HepG2 (cell line): ENCODE measurements around the gene TKTL2. TPM values are rescaled to one million over a fixed set of nuclear protein-coding genes. Genes with fewer than 3 reads are reported as not detected.

Experiments used
- ATAC-seq: fragments of 200-7000 bp; cut with Tn5 transposase; 3 replicates; pipeline ENCODE4 v1.9.1; 2020; ENCODE audit warnings: mild to moderate bottlenecking, moderate library complexity
- Bru-seq: library from RNA; stranded (reverse); fragments of 400-500 nt; gene quantifications from one replicate; lab custom pipeline; 2021; lab: Mats Ljungman, UMichigan
- BruChase-seq, 2 experiments: library from RNA; stranded (reverse); fragments of 400-500 nt; gene quantifications; one replicate each; lab custom pipeline; 2021; lab: Mats Ljungman, UMichigan
- BruUV-seq: library from RNA; stranded (reverse); fragments of 400-500 nt; replicated peaks from 2 replicates; lab custom pipeline; 2021; lab: Mats Ljungman, UMichigan
- CTCF ChIA-PET: fragments of 300-600 bp; formaldehyde crosslinking; extraction: SDS; loops from one replicate; lab custom pipeline; 2021; ENCODE audit warnings: low total read pairs, inconsistent platforms, low intra/inter-chr PET ratio; lab: Yijun Ruan, JAX
- POLR2A ChIA-PET: fragments of 350-600 bp; sonication (Branson Sonifier 250); formaldehyde crosslinking; loops from one replicate; lab custom pipeline; 2020; ENCODE audit warnings: antibody characterized with exemption, inconsistent platforms; lab: Yijun Ruan, JAX
- DNase-seq: peaks from one replicate; pipeline ENCODE4 v3.0.0-alpha.2; 2015; ENCODE audit warnings: low spot score
- FAIRE-seq: peaks from 3 replicates; lab custom pipeline; 2011; peaks lifted over from hg19 to GRCh38; lab: Jason Lieb, UNC
- H2AFZ ChIP-seq: one replicate; pipeline ENCODE4 v1.6.1; 2011; ENCODE audit warnings: low read length, inconsistent platforms
- H3K27ac ChIP-seq: fragments of 300-600 bp; 3 replicates; pipeline ENCODE4 v1.8.0; 2011; ENCODE audit warnings: mixed run types, mild to moderate bottlenecking, mixed read lengths, low read length, inconsistent platforms; ENCODE audit not compliant: insufficient read depth; ENCODE audit errors: extremely low read length
- H3K27me3 ChIP-seq, 2 experiments: fragments of 200-600 bp in 1 of 2; 2 replicates in 1 of 2; 3 replicates in 1 of 2; pipeline versions ENCODE4 v1.6.0 to v1.8.0; 2011; ENCODE audit warnings: low read length in 2 of 2, mild to moderate bottlenecking in 2 of 2, moderate library complexity in 2 of 2, inconsistent platforms in 1 of 2; ENCODE audit not compliant: insufficient read depth in 2 of 2, control insufficient read depth in 1 of 2
- H3K36me3 ChIP-seq, 2 experiments: fragments of 200-600 bp in 1 of 2; replicated peaks in 1 of 2; 2 replicates in 1 of 2; 3 replicates in 1 of 2; pipeline versions ENCODE4 v1.5.1 to v1.8.0; 2011; ENCODE audit warnings: low read length in 2 of 2, inconsistent platforms in 1 of 2; ENCODE audit not compliant: insufficient read depth in 2 of 2, control insufficient read depth in 1 of 2
- H3K4me1 ChIP-seq: 2 replicates; pipeline ENCODE4 v1.5.1; 2012; ENCODE audit warnings: low read length, inconsistent platforms; ENCODE audit not compliant: insufficient read depth
- H3K4me2 ChIP-seq: 2 replicates; pipeline ENCODE4 v1.6.0; 2011; ENCODE audit warnings: low read depth, low read length, inconsistent platforms
- H3K4me3 ChIP-seq, 3 experiments: fragments of 200-600 bp in 1 of 3; sonication (generic), shearing (Covaris generic) in 1 of 3; replicated peaks in 1 of 3; 2 replicates each; pipeline ENCODE4 v1.5.1; 2011 to 2016; ENCODE audit warnings: low read length in 3 of 3, inconsistent platforms in 2 of 3, low read depth in 2 of 3, mild to moderate bottlenecking in 2 of 3, control low read depth in 1 of 3, mixed read lengths in 1 of 3; ENCODE audit not compliant: insufficient read depth in 1 of 3
- H3K79me2 ChIP-seq: one replicate; pipeline ENCODE4 v1.6.1; 2011; ENCODE audit warnings: low read length, inconsistent platforms; ENCODE audit not compliant: insufficient read depth
- H3K9ac ChIP-seq: 2 replicates; pipeline ENCODE4 v1.6.0; 2011; ENCODE audit warnings: mild to moderate bottlenecking, low read depth, low read length, inconsistent platforms; ENCODE audit not compliant: insufficient read depth
- H3K9me3 ChIP-seq: 2 replicates; pipeline ENCODE4 v1.5.1; 2012; ENCODE audit warnings: mild to moderate bottlenecking, low read length
- H4K20me1 ChIP-seq: 2 replicates; pipeline ENCODE4 v1.6.0; 2011; ENCODE audit warnings: inconsistent platforms, mild to moderate bottlenecking, low read length, moderate library complexity; ENCODE audit not compliant: insufficient read depth
- ETV5 ChIP-seq: IDR thresholded peaks from 2 replicates; pipeline ENCODE4 v1.6.1; 2018; ENCODE audit warnings: missing biosample characterization, missing genetic modification reagents, inconsistent platforms, borderline replicate concordance
- SETDB1 ChIP-seq: sonication (generic); formaldehyde crosslinking; IDR thresholded peaks from 2 replicates; pipeline ENCODE4 v1.5.1; 2020; ENCODE audit warnings: missing genetic modification reagents, mild to moderate bottlenecking, borderline replicate concordance
- SMAD3 ChIP-seq: sonication (generic); formaldehyde crosslinking; IDR thresholded peaks from 2 replicates; pipeline ENCODE4 v1.4.0; 2020; ENCODE audit warnings: missing genetic modification reagents
- ZBTB8A ChIP-seq: sonication (generic); formaldehyde crosslinking; IDR thresholded peaks from 2 replicates; pipeline ENCODE4 v1.4.0; 2020; ENCODE audit warnings: mild to moderate bottlenecking, low read depth, missing genetic modification reagents, borderline replicate concordance
- ZNF329 ChIP-seq: sonication (generic); formaldehyde crosslinking; IDR thresholded peaks from 2 replicates; pipeline ENCODE4 v1.9.0; 2021; ENCODE audit warnings: low read depth, mild to moderate bottlenecking, missing genetic modification reagents
- ZNF550 ChIP-seq: sonication (generic); formaldehyde crosslinking; IDR thresholded peaks from 2 replicates; pipeline ENCODE4 v1.4.0; 2020; ENCODE audit warnings: mild to moderate bottlenecking, missing genetic modification reagents, borderline replicate concordance
- WGBS: methylation state at CpG from one replicate; pipeline ENCODE4 v1.1.6; 2017; ENCODE audit warnings: low lambda C conversion rate; 5-methylcytosine and 5-hydroxymethylcytosine counted together
- in situ Hi-C: cut with HindIII; loops from 2 replicates; pipeline ENCODE4 v1.10.0; 2017; ENCODE audit warnings: low pct_unique_long_range_greater_than_20kb; ENCODE audit not compliant: extremely low pct_ligation_motif_present
- intact Hi-C: fragments of 100-400 bp; cut with micrococcal nuclease; formaldehyde crosslinking; loops from one replicate; pipeline ENCODE4 v1.10.0; 2022; ENCODE audit not compliant: unreplicated experiment
- long read RNA-seq, 2 experiments: library from RNA in 1 of 2; library from polyadenylated mRNA in 1 of 2; stranded (forward) in 1 of 2; unstranded in 1 of 2; transcript quantifications; one replicate each; pipeline ENCODE4 v2.0.0, GENCODE V29; 2019 to 2022
- polyA minus RNA-seq, 3 experiments: library from RNA; depleted of rRNA, polyadenylated mRNA; stranded (reverse); fragments of >200 nt; gene quantifications; 2 replicates each; pipeline ENCODE4 v1.2.3, GENCODE V29; 2011; ENCODE audit warnings: low replicate concordance in 1 of 3
- polyA plus RNA-seq, 8 experiments: library from polyadenylated mRNA; depleted of rRNA in 3 of 8; stranded (reverse) in 7 of 8; unstranded in 1 of 8; fragments of >200 nt; fragmentation: Illumina TruSeq in 4 of 8; extraction: Trizol in 4 of 8; gene quantifications; 2 replicates each; pipeline versions ENCODE4 v1.2.1 to v1.2.3, GENCODE V29; 2011 to 2016; ENCODE audit warnings: low read depth in 4 of 8, missing spikeins in 1 of 8, mixed read lengths in 1 of 8; ENCODE audit not compliant: insufficient read depth in 1 of 8
- total RNA-seq, 5 experiments: library from RNA; depleted of rRNA; stranded (reverse); fragments of >200 nt; fragmentation: Illumina TruSeq; extraction: Trizol; gene quantifications; 2 replicates each; pipeline ENCODE4 v1.2.3, GENCODE V29; 2016; ENCODE audit warnings: low read depth in 1 of 5
- TF ChIP-seq, protein P1 (sequence below): sonication (generic); formaldehyde crosslinking; IDR thresholded peaks from one replicate; pipeline ENCODE4 v1.5.1; 2020; ENCODE audit warnings: mild to moderate bottlenecking, missing genetic modification reagents; ENCODE audit errors: not compliant biosample characterization

TKTL2 gene, protein sequence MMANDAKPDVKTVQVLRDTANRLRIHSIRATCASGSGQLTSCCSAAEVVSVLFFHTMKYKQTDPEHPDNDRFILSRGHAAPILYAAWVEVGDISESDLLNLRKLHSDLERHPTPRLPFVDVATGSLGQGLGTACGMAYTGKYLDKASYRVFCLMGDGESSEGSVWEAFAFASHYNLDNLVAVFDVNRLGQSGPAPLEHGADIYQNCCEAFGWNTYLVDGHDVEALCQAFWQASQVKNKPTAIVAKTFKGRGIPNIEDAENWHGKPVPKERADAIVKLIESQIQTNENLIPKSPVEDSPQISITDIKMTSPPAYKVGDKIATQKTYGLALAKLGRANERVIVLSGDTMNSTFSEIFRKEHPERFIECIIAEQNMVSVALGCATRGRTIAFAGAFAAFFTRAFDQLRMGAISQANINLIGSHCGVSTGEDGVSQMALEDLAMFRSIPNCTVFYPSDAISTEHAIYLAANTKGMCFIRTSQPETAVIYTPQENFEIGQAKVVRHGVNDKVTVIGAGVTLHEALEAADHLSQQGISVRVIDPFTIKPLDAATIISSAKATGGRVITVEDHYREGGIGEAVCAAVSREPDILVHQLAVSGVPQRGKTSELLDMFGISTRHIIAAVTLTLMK
- not detected in 2 replicates for total RNA-seq (2016; rRNA removed; fragmentation: Illumina TruSeq; extraction: Trizol)
- not detected in 2 replicates for total RNA-seq (2016; cell fraction: cytosol; rRNA removed; fragmentation: Illumina TruSeq; extraction: Trizol; ENCODE audit: low read depth)
- total RNA-seq (2016; cell fraction: insoluble cytoplasmic fraction; rRNA removed; fragmentation: Illumina TruSeq; extraction: Trizol) = not detected in 2 replicates
- total RNA-seq (2016; cell fraction: membrane; rRNA removed; fragmentation: Illumina TruSeq; extraction: Trizol) = not detected in 2 replicates
- total RNA-seq (2016; cell fraction: nucleus; rRNA removed; fragmentation: Illumina TruSeq; extraction: Trizol) = not detected in 2 replicates
- not detected in 2 replicates for polyA plus RNA-seq (2011; rRNA removed)
- not detected in 2 replicates for polyA plus RNA-seq (2011; cell fraction: cytosol; rRNA removed)
- not detected in 2 replicates for polyA plus RNA-seq (2011; cell fraction: nucleus; rRNA removed)
- polyA plus RNA-seq (2012) = not detected in 2 replicates
- polyA plus RNA-seq (2016; cell fraction: cytosol; fragmentation: Illumina TruSeq; extraction: Trizol; ENCODE audit: low read depth) = not detected in 2 replicates
- not detected in 2 replicates for polyA plus RNA-seq (2016; cell fraction: insoluble cytoplasmic fraction; fragmentation: Illumina TruSeq; extraction: Trizol; ENCODE audit: low read depth)
- polyA plus RNA-seq (2016; cell fraction: membrane; fragmentation: Illumina TruSeq; extraction: Trizol; ENCODE audit: low read depth) = not detected in 2 replicates
- polyA plus RNA-seq (2016; cell fraction: nucleus; fragmentation: Illumina TruSeq; extraction: Trizol; ENCODE audit: insufficient read depth, low read depth) = not detected in 2 replicates
- not detected in 2 replicates for polyA minus RNA-seq (2011; rRNA and poly(A)+ RNA removed; ENCODE audit: low replicate concordance)
- not detected in 2 replicates for polyA minus RNA-seq (2011; cell fraction: cytosol; rRNA and poly(A)+ RNA removed)
- polyA minus RNA-seq (2011; cell fraction: nucleus; rRNA and poly(A)+ RNA removed) = not detected in 2 replicates
- Bru-seq, nascent RNA = not detected
- BruChase-seq, experiment 1, labeled RNA remaining after a 6-hour chase = percentile 17 among the genes with signal in this experiment
- not detected for BruChase-seq, experiment 2, labeled RNA remaining after a 2-hour chase
- long read RNA-seq, experiment 1 = 0 reads
- long read RNA-seq, experiment 2 = 0 reads

DNA sequence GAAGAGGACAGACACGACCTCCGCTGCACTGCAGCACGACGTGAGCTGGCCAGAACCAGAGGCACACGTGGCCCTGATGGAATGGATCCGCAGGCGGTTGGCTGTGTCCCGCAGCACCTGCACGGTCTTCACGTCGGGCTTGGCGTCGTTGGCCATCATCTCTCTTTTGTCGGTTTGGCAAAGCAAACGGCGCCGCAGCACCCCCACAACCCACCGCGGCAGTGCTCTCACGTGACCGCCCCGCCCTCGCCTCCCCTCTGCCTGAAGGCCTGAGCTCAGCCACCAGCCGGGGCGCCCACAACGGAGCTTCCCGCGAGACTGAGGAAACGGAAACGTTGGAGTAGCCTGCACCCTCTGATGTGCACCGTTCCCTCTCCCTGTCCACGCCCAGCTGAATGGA, at the start of gene TKTL2:
TSS of gene TKTL2 (minus strand) at position 179 of the 400 bp plus-strand sequence. CDS start at position 159, 20 bp downstream.
- H3K36me3 ChIP-seq = no peaks in the 10 kb centered on the region
- in situ Hi-C loops = no loop called here
- no peaks in the 10 kb centered on the region for H3K4me1 ChIP-seq
- no peak within 1 kb of the TSS for H3K4me2 ChIP-seq
- BruUV-seq = no TSS peak
- no peak within 1 kb of the TSS for H3K27ac ChIP-seq
- POLR2A ChIA-PET = no interaction called here
- H4K20me1 ChIP-seq = no peaks in the 10 kb centered on the region
- WGBS = 30% methylated on average over 12 of the region's 32 CpGs
- H3K79me2 ChIP-seq = no peaks in the 10 kb centered on the region
- H3K9ac ChIP-seq = no peak within 1 kb of the TSS
- intact Hi-C loops = no loop called here
- DNase-seq (no peak), ATAC-seq (no peak), FAIRE-seq (no peak)
- TF ChIP-seq ETV5 (CRISPR knock-in tag) (no peak), ZBTB8A (CRISPR knock-in tag) (no peak), ZNF550 (no peak), SMAD3 (no peak), ZNF329 (CRISPR knock-in tag) (no peak), SETDB1 (no peak)
- TF ChIP-seq, protein P1, sequence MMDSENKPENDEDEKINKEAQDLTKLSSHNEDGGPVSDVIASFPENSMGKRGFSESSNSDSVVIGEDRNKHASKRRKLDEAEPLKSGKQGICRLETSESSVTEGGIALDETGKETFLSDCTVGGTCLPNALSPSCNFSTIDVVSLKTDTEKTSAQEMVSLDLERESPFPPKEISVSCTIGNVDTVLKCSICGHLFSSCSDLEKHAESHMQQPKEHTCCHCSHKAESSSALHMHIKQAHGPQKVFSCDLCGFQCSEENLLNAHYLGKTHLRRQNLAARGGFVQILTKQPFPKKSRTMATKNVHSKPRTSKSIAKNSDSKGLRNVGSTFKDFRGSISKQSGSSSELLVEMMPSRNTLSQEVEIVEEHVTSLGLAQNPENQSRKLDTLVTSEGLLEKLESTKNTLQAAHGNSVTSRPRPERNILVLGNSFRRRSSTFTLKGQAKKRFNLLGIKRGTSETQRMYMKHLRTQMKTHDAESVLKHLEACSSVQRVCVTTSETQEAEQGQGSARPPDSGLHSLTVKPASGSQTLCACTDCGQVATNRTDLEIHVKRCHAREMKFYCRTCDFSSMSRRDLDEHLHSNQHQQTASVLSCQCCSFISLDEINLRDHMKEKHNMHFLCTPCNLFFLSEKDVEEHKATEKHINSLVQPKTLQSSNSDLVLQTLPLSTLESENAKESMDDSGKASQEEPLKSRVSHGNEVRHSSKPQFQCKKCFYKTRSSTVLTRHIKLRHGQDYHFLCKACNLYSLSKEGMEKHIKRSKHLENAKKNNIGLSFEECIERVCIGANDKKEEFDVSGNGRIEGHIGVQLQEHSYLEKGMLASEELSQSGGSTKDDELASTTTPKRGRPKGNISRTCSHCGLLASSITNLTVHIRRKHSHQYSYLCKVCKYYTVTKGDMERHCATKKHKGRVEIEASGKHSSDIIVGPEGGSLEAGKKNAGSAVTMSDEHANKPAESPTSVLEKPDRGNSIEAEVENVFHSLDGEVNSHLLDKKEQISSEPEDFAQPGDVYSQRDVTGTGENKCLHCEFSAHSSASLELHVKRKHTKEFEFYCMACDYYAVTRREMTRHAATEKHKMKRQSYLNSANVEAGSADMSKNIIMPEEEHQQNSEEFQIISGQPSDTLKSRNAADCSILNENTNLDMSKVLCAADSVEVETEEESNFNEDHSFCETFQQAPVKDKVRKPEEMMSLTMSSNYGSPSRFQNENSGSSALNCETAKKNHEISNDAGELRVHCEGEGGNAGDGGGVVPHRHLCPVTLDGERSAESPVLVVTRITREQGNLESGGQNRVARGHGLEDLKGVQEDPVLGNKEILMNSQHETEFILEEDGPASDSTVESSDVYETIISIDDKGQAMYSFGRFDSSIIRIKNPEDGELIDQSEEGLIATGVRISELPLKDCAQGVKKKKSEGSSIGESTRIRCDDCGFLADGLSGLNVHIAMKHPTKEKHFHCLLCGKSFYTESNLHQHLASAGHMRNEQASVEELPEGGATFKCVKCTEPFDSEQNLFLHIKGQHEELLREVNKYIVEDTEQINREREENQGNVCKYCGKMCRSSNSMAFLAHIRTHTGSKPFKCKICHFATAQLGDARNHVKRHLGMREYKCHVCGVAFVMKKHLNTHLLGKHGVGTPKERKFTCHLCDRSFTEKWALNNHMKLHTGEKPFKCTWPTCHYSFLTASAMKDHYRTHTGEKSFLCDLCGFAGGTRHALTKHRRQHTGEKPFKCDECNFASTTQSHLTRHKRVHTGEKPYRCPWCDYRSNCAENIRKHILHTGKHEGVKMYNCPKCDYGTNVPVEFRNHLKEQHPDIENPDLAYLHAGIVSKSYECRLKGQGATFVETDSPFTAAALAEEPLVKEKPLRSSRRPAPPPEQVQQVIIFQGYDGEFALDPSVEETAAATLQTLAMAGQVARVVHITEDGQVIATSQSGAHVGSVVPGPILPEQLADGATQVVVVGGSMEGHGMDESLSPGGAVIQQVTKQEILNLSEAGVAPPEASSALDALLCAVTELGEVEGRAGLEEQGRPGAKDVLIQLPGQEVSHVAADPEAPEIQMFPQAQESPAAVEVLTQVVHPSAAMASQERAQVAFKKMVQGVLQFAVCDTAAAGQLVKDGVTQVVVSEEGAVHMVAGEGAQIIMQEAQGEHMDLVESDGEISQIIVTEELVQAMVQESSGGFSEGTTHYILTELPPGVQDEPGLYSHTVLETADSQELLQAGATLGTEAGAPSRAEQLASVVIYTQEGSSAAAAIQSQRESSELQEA (CRISPR knock-in tag) = no peak
- no peak within 1 kb of the TSS for H3K4me3 ChIP-seq
- CTCF ChIA-PET = no interaction called here
- H3K27me3 ChIP-seq = no peaks in the 10 kb centered on the region; a peak in 2 of 5 replicates
- H2AFZ ChIP-seq = no peak within 1 kb of the TSS
- no peaks in the 10 kb centered on the region for H3K9me3 ChIP-seq
